Measurements from ENCODE around the gene KLK14. TPM values are rescaled to one million over a fixed set of nuclear protein-coding genes. Genes with fewer than 3 reads are reported as not detected.

Gene KLK14
- total RNA-seq, 1 experiment from 2014 or later = not detected

DNA sequence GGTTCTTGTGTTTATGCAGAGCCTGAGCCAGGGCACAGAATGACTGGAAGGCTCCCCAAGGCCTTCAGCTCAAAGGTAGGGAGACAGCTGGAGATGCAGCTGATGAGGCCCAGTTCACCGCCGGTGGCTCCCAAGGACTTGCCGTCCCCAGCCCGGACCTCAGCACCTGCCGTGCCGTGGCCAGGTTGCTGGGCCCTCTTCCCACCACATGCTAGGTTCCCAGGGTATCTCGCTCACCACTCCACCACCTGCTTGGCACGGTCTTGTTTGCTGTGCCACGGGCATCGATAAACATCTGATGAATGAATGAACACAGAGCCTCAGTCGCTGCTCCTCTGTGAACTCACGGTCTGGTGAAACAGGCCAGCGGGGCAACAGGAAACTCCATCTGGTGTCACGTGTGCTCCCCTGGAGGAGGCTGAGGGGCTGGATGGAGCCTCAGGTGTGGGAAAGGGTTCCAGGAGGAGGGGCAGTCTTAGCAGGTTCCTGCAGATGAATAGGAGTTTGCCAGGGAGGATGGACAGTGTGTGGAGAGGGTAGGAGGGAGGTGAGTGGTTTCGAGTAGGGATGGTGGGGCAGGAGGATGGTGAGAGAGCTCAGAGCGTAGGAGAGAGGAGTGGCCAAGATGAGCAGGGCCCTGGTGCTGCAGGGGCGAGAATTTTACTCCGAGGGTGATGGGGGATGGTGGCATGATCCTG, 3.6 kb upstream of the KLK14 start:
- no peak for DNase-seq (ENCODE audit: low read depth)

- DNase-seq (ENCODE audit: low read depth) = no peak
Observed at GRCh38 chr19:51084505-51084904, 1.8 kb upstream of the KLK14 start.

DNA sequence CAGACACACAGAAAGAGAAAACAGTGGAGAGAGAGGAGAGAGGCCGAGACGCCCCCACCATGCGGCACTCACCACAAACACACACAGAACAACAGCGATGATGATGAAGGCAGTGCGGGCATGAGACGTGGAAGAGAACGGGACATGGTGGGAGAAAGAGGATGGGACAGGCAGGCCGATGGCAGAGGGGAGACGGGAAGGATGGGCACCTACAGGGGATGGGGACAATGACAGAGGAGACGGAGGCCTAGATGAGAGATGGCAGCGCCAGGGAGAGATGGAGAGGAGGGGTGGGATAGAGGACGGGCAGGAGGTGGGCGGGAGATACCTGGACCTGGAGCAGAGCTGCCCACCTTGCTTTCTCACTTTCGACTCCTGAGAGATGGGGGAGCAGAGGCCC, 1.1 kb upstream of the KLK14 start:
- no peak for DNase-seq (ENCODE audit: low read depth)

GRCh38 chr19:51083181-51083580, 494 bp upstream of the KLK14 start:
- DNase-seq (ENCODE audit: low read depth) = no peak

GRCh38 chr19:51081476-51081875, 1.2 kb downstream of the KLK14 start:
- DNase-seq (ENCODE audit: low read depth) = no peak

DNA sequence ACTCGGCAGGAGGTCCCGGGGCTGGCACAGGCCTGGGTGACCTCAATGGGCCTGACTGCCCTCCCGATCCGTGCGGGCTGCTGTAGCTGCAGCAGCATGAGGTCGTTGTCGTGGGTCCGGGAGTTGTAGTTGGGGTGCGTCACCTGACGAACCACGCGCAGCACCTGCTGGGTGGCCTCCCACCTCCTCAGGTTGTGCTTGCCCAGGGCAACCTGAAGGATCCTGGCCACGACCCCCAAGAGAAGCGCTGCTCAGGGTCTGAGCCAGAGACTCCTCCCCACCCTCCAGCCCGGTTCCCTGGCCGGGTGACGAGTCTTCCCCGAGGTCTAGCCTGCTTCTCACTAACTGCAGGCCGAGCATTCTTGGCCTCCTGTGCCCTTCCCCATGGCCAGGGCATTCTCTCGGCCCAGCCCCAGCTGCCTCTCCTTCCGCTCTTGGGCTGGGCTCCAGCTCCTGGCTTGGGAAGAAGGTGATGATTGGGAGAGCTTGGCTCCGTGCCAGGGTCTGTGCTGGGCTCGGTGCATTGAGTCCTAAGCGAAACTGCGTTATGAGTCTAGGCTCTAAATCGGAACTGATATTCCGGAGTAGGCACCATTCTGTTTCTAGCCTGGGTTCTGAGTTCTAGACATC, 3.1 kb downstream of the KLK14 start:
- DNase-seq (ENCODE audit: low read depth) = no peak

DNA sequence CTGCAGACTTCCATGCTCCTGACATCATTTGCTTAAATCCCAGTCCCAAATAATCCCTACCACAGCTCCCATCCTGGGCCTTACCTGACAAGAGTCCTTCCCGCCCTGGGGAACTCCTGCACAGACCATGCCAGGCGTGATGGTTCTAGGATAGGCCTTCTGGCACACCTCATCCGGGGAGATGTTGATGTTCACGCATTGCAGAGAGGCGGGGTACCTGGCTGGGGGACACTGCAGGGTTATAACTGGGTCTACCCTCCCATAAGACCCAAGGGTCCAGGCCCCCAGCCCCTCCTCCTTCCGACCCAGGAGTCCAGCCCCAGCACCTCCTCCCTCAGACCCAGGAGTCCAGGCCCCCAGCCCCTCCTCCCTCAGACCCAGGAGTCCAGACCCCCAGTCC, 4.0 kb downstream of the KLK14 start:
- no peak for DNase-seq (ENCODE audit: low read depth)

GRCh38 chr19:51078104-51078503, 4.6 kb downstream of the KLK14 start:
- no peak for DNase-seq (ENCODE audit: low read depth)

- no peak for DNase-seq (ENCODE audit: low read depth)
Observed at GRCh38 chr19:51076631-51077213, 6.0 kb downstream of the KLK14 start.

- no peak for DNase-seq (ENCODE audit: low read depth)
Observed at GRCh38 chr19:51075998-51076397, 6.7 kb downstream of the KLK14 start.

DNA sequence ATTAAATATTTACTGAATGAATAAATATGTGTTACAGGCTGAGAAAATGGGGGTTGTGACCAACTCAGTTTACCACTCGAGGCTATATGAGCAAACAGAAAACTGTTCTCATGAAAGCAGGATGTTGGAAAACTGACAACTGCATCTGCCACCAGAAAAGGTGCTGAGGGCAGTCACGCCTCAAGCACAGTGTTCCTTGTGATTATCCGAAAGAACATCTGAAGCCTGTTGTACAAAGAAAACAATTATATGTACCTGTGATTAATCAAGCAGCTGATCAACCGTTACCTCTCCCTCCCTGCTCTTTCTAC, 11.6 kb downstream of the KLK14 start:
- DNase-seq (ENCODE audit: low read depth) = no peak

- DNase-seq (ENCODE audit: low read depth) = no peak
Observed at GRCh38 chr19:51070334-51071094, 12.2 kb downstream of the KLK14 start.

DNA sequence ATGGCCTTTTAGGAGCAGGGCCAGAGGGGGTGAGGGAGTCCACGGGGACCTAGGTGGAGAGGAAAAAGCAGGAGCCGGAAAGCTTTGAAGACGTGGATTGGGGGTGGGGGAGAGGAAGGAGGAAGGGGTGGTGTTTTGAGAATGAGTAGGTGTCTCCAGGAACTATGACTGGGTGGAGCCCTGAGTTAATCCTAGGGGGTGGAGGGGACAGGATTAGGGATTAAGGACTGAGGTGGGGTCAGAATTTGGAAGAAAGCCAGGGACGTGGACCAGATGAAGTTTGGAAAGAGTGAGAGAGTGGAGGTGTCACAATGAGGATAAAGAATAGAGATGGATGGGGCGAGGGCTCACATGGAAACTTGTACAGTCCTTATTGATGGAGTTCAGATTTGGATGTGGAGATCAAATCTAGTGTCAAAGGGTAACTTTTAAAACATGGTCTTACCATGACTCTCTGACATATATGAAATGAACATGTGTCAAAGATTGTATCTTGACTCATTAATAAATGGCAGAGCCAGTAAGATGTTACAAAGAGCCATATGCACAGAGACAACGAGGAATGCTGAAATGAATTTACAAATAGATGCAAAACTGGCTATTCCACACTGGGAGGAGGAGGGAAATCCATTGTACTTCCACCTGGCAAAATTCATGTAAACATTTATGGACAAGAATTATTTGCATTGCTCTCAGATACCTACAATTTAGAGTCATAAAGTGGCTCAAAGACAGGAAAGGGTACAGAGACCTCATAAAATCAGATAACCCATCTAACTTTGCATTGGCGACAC, 16.1 kb downstream of the KLK14 start:
- DNase-seq (ENCODE audit: low read depth) = no peak

GRCh38 chr19:51065221-51065960, 17.3 kb downstream of the KLK14 start:
- DNase-seq (ENCODE audit: low read depth) = no peak

DNA sequence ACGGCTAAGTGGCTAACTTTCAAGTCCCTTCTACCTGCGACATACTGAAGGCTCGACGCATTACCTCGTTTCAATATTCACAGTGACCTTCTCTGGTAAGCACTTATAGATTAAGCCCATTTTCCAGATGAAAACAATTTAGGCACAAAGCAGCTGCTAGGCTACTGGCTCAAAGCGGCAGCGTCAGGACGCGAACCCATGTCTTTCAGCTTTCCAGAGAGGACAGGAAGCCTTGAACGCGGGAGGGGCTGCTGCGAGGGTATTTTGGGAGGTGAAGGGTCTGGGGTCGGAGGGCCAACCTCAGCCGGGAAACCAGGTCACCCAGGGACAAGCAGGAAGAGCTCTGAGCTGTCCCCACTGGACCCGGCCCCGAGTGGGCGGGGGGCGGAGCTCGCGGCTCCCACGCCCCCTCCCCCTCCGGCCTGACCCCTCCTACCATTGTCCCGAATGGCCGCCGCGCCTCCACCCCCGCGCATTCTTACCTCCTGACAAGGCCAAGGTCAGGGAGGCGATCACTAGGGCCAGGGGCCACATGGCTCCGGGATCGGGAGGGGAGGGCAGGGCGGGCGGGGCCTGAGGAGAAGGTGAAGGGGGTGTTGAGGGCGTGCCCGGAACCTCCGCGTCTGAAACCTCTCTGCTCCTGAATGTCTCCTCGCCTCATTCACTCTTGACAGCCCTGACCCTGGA, 18.0 kb downstream of the KLK14 start, which contains the start of gene KLK13:
Gene KLK13, minus strand, starts transcription at position 559 of the 687 bp plus-strand sequence. Its CDS starts 25 bp downstream, at position 534.
- no peak for DNase-seq (ENCODE audit: low read depth)

- DNase-seq (ENCODE audit: low read depth) = no peak
Observed at GRCh38 chr19:51063664-51064063, 19.0 kb downstream of the KLK14 start.

GRCh38 chr19:51060973-51061372, 21.7 kb downstream of the KLK14 start:
- DNase-seq (ENCODE audit: low read depth) = no peak

DNA sequence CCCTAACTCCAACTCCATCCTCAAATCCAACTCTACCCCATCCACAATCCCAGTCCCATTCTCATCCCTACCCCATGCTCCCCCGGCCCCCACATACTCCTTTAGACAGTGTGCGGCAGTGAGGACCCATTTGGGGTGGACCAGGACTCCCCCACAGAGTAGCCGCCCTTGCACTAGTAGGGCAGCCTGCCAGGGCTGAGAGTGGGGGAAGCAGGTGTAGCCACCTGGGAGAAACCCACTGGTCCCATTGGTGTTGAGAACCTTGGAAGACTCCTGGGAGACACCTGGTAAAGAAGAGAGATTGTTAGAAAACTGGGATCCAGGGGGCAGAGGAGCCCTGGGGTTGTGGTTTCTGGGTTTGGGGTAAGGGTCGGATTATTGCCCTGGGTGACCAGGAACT, 22.4 kb downstream of the KLK14 start:
- no peak for DNase-seq (ENCODE audit: low read depth)

DNA sequence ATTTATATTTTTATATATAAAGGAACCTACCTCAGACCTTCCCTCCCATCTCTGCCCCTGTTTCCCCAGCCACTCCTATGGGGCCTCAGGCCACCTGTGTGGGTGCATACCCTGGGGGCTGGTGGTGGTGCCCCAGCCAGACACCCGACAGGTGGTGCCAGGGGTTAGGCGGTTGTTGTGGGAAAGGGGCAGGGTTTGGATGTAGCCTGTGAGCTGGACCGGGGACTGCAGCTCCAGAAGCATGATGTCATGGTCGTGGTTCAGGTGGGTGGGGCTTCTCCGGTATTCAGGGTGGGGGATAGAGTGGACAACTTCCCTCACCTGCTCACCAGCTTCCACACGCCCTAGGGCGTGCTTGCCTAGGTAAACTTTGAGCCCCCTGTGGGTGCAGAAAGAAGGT, 23.0 kb downstream of the KLK14 start:
- DNase-seq (ENCODE audit: low read depth) = no peak

GRCh38 chr19:51055866-51056265, 26.8 kb downstream of the KLK14 start:
- no peak for DNase-seq (ENCODE audit: low read depth)

DNA sequence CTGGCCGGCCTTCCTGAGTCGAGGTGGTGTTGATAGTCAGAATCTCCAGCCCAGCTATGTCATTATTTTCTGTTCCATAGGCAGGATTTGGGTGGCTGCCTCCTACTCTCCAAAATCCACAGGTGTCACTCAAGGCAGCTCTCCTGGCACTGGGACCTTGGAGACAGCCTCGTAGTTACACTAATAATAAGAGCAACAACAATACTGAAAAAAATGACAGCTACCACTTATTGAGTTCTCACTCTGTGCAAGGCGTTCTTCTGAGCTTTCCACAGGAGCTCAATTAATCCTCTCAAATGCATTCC, 35.7 kb downstream of the KLK14 start:
- no peak for DNase-seq (ENCODE audit: low read depth)
